ENCODE results near the gene TRPM3.

The TRPM3 gene

GRCh38 chr9:70881333-70881732 is 240.1 kb downstream of the TRPM3 start:
- no peak for DNase-seq

- DNase-seq: no peak
Measured at GRCh38 chr9:70880535-70880934, 240.9 kb downstream of the TRPM3 start.

- no peak for DNase-seq
Measured at GRCh38 chr9:70878576-70878975, 242.8 kb downstream of the TRPM3 start.

- DNase-seq: no peak
Measured at GRCh38 chr9:70874451-70874850, 247.0 kb downstream of the TRPM3 start.

GRCh38 chr9:70873506-70873905 is 247.9 kb downstream of the TRPM3 start:
- DNase-seq: no peak

- DNase-seq: no peak
Measured at GRCh38 chr9:70868661-70869652, 252.5 kb downstream of the TRPM3 start.

GRCh38 chr9:70868041-70868440 is 253.4 kb downstream of the TRPM3 start:
- DNase-seq: no peak

- DNase-seq: no peak
Measured at GRCh38 chr9:70865471-70865870, 255.9 kb downstream of the TRPM3 start.

GRCh38 chr9:70861797-70862196 is 259.6 kb downstream of the TRPM3 start:
- DNase-seq: no peak

GRCh38 chr9:70861376-70861775 is 260.0 kb downstream of the TRPM3 start:
- DNase-seq: no peak

- DNase-seq: no peak
Measured at GRCh38 chr9:70859694-70860093, 261.7 kb downstream of the TRPM3 start.

GRCh38 chr9:70856411-70856810 is 265.0 kb downstream of the TRPM3 start:
- DNase-seq: no peak

GRCh38 chr9:70852711-70853240 is 268.6 kb downstream of the TRPM3 start:
- DNase-seq: no peak

- DNase-seq: no peak
Measured at GRCh38 chr9:70840266-70840665, 281.2 kb downstream of the TRPM3 start.

GRCh38 chr9:70835323-70835722 is 286.1 kb downstream of the TRPM3 start:
- no peak for DNase-seq

GRCh38 chr9:70832492-70832891 is 288.9 kb downstream of the TRPM3 start:
- DNase-seq: no peak

- no peak for DNase-seq
Measured at GRCh38 chr9:70830618-70831017, 290.8 kb downstream of the TRPM3 start.

- no peak for DNase-seq
Measured at GRCh38 chr9:70829591-70830265, 291.7 kb downstream of the TRPM3 start.

- DNase-seq: no peak
Measured at GRCh38 chr9:70826562-70826961, 294.9 kb downstream of the TRPM3 start.

GRCh38 chr9:70823284-70823683 is 298.1 kb downstream of the TRPM3 start:
- no peak for DNase-seq

- DNase-seq: no peak
Measured at GRCh38 chr9:70817311-70817710, 304.1 kb downstream of the TRPM3 start.

- no peak for DNase-seq
Measured at GRCh38 chr9:70816891-70817290, 304.5 kb downstream of the TRPM3 start.

- DNase-seq: no peak
Measured at GRCh38 chr9:70816316-70816715, 305.1 kb downstream of the TRPM3 start.

- no peak for DNase-seq
Measured at GRCh38 chr9:70814597-70814996, 306.8 kb downstream of the TRPM3 start.

All from activated T-cell treated with anti-CD3 and anti-CD28 coated beads, Interleukin-2, amount 50 U/mL, for 1 hour (primary cell).